H1 (cell line): ENCODE results near the gene HBS1L. TPM values are rescaled to one million over a fixed set of nuclear protein-coding genes. Genes with fewer than 3 reads are reported as not detected.

ENCODE experiments used
- CHD1 ChIP-seq: IDR thresholded peaks from 2 replicates; pipeline ENCODE4 v1.6.1; 2012; ENCODE audit warnings: low read depth, low read length, improper control_type of control experiment
- POU5F1 ChIP-seq: IDR thresholded peaks from 2 replicates; pipeline ENCODE4 v1.6.1; 2011; ENCODE audit warnings: low read depth, mild to moderate bottlenecking, low read length, moderate library complexity
- polyA plus RNA-seq, 7 experiments: library from polyadenylated mRNA; depleted of rRNA in 3 of 7; stranded (reverse) in 5 of 7; unstranded in 2 of 7; fragments of >200 nt in 5 of 7; fragments of 200-250 nt in 2 of 7; gene quantifications; 1 replicate in 5 of 7; 2 replicates in 1 of 7; 4 replicates in 1 of 7; pipeline versions ENCODE4 v1.2.1 to v1.2.3, GENCODE V29; 2011 to 2013; ENCODE audit warnings: missing spikeins in 2 of 7, mixed read lengths in 2 of 7
- total RNA-seq: library from RNA; stranded (reverse); fragmentation: NEBNext Ultra II Directional; extraction: Animal tissue kit (Norgen Biotek cat#: 25700); gene quantifications from 2 replicates; pipeline ENCODE4 v1.2.1, GENCODE V29; 2021

The HBS1L gene
- total and polyA plus RNA-seq, 2 of the 8 experiments (the other 6 are each of a cell fraction or from before 2014, with no cell fraction given): 28.1 to 97.1 TPM

GRCh38 chr6:134990262-134990661 is 64.4 kb downstream of the HBS1L start (continued):
- TF ChIP-seq CHD1 (no peak), POU5F1 (no peak)
